ENCODE results near the gene SALL3.

- TF ChIP-seq PPARA (CRISPR knock-in tag; IDR thresholded peaks at IDR 0.05; ENCODE audit: borderline replicate concordance) (no peak), CSDC2 (CRISPR knock-in tag; IDR thresholded peaks at IDR 0.05) (no peak), PATZ1 (CRISPR knock-in tag; IDR thresholded peaks at IDR 0.05; ENCODE audit: borderline replicate concordance) (no peak), BACH2 (CRISPR knock-in tag; IDR thresholded peaks at IDR 0.05; ENCODE audit: borderline replicate concordance) (no peak), TOX (CRISPR knock-in tag; IDR thresholded peaks at IDR 0.05; ENCODE audit: borderline replicate concordance) (no peak), ZFP3 (CRISPR knock-in tag; IDR thresholded peaks at IDR 0.05) (no peak)
- TF ChIP-seq, protein P1, sequence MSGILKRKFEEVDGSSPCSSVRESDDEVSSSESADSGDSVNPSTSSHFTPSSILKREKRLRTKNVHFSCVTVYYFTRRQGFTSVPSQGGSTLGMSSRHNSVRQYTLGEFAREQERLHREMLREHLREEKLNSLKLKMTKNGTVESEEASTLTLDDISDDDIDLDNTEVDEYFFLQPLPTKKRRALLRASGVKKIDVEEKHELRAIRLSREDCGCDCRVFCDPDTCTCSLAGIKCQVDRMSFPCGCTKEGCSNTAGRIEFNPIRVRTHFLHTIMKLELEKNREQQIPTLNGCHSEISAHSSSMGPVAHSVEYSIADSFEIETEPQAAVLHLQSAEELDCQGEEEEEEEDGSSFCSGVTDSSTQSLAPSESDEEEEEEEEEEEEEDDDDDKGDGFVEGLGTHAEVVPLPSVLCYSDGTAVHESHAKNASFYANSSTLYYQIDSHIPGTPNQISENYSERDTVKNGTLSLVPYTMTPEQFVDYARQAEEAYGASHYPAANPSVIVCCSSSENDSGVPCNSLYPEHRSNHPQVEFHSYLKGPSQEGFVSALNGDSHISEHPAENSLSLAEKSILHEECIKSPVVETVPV (CRISPR knock-in tag; IDR thresholded peaks at IDR 0.05) = no peak
Observed at GRCh38 chr18:78945628-78946027, 34.0 kb upstream of the SALL3 start.
